GM18873 (cell line): ENCODE data around the gene ARMC10.
"Not testable (repeated sequence)": the region's sequence is repeated elsewhere in the genome, so short reads cannot be mapped to it uniquely, and the experiment has no call there.

Experiments
- ATAC-seq: cut with Tn5 transposase; IDR thresholded peaks from one replicate; pipeline ENCODE4 v1.9.1; 2021; ENCODE audit warnings: mild to moderate bottlenecking, moderate library complexity, moderate number of reproducible peaks; ENCODE audit not compliant: unreplicated experiment, low FRiP score

Gene ARMC10

DNA sequence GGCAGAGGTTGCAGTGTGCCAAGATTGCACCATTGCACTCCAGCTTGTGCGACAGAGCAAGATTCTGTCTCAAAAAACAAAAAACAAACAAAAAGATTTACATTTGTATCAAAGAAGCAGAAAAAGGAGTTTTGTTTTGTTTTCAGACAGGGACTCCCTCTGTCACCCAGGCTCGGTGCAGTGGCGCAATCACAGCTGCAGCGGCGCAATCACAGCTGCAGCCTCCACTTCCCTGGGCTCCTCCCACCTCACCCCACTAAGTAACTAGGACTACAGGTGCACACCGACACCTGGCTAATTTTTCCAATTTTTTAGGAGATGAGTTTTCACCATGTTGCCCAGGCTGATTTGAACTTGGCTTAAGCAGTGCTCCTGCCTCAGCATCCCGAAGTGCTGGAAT, 1.8 kb downstream of the ARMC10 start:
- no peak for ATAC-seq

- ATAC-seq = no peak
These were observed 2.4 kb downstream of the ARMC10 start for GRCh38 chr7:103077318-103077717.

DNA sequence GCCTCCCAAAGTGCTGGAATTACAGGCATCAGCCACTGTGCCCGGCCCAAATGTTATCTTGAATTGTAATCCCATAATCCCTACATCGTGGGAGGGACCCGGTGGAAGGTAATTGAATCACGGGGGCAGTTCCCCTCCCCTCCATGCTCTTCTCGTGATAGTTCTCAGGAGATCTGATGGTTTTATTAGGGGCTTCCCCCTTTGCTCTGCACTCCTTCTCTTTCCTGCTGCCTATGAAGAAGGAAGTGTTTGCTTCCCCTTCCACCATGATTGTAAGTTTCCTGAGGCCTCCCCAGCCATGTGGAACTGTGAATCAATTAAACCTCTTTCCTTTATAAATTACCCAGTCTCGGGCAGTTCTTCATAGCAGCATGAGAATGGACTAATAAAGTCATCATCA, 3.3 kb downstream of the ARMC10 start:
- not testable (repeated sequence) for ATAC-seq

DNA sequence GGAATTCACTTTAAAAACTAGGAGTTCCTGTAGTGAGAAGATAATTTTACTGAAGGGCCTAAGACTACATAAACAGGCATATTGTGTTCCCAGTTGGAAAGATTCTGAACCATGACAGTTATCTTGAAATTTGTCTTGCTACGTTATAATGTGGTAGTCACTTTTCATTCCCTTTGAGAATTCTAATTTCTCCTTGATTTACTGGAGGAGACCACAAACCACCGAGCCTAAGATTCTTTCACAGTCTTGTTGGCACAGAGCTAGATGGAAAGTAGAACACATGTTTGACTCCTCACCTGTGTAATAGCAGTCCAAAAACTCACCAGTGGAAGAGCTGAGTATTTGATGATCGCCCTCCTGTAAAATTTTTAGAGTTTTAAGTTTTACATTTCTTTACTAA, 4.9 kb downstream of the ARMC10 start:
- ATAC-seq = no peak

GRCh38 chr7:103080923-103081322, 6.0 kb downstream of the ARMC10 start:
- no peak for ATAC-seq

- ATAC-seq = no peak
These were observed 7.6 kb downstream of the ARMC10 start for GRCh38 chr7:103082497-103082896.

DNA sequence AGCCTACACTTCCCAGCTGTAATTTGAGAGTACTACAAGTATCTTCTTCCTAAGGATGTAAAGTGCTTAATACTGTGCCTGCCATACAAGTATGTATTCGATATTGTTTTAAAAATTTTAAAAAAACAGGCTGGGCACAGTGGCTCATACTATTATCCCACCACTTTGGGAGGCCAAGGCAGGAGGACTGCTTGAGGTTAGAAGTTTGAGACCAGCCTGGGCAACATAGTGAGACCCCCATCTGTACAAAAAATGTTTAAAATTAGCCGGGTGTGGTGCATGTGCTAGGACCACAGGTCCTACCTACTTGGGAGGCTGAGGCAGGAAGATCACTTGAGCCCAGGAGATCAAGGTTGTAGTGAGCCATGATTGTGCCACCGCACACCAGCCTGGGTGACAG, 8.3 kb downstream of the ARMC10 start:
- ATAC-seq = no peak

DNA sequence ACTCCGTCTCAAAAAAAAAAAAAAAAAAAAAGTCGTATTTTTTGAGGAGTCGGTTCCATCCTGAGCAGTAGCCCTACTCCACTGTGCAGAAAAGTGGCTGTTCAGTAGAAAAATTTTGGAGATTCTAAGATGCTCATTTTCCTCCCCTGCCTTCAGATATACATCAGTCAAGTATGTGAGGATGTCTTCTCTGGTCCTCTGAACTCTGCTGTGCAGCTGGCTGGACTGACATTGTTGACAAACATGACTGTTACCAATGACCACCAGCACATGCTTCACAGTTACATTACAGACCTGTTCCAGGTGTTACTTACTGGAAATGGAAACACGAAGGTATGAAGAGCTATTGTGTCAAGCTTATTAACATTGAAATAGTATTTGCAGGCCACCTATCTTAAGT, 17.4 kb downstream of the ARMC10 start:
- ATAC-seq = not testable (repeated sequence)

GRCh38 chr7:103093429-103093828, 18.5 kb downstream of the ARMC10 start:
- ATAC-seq = no peak

- no peak for ATAC-seq
These were observed 19.2 kb downstream of the ARMC10 start for GRCh38 chr7:103094102-103094501.

- not testable (repeated sequence) for ATAC-seq
These were observed 20.6 kb downstream of the ARMC10 start for GRCh38 chr7:103095558-103095957.

- no peak for ATAC-seq
These were observed 22.1 kb downstream of the ARMC10 start for GRCh38 chr7:103097041-103097440.

DNA sequence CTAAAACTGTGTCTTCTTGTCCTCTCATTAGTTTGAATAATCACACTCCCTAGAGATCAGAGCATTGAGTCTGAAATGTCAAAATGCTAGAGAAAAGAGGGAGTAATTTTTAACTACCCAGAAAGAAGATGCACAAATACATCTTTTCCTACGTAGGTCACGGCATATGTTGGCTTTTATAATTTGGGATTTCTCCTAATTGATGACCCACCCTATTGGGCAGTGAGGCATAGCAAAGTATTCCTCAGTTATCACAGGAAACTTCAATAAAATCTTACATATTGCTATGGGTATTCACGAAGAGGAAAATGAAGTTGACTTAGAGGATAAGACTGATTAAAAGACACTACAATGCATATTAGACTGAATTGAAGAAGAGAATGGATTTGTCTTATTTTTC, 25.4 kb downstream of the ARMC10 start:
- no peak for ATAC-seq

GRCh38 chr7:103101543-103101942, 26.6 kb downstream of the ARMC10 start:
- no peak for ATAC-seq

- ATAC-seq = no peak
These were observed 31.2 kb downstream of the ARMC10 start for GRCh38 chr7:103106005-103106702.

GRCh38 chr7:103106703-103107070, 31.7 kb downstream of the ARMC10 start:
- not testable (repeated sequence) for ATAC-seq

GRCh38 chr7:103113164-103113563, 38.2 kb downstream of the ARMC10 start:
- no peak for ATAC-seq

DNA sequence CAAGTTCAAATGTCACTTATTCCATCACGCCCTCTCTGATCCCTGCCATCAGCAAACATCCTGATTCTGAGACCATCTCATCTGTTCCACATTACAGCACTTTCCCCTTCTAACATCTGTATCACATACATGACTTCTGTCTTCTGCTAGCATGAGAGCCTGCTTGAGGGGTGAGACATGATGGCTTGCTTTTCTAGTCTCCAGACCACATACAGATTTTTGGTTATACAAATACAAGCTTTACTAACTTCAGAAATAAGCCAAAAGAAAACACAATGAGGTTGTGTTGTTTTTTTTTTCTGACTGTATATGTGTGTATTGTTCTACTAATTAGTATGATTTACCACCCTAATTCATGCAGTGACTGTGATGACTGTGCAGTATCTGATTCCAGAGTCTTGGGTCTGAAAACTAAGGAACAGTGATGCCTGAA, 39.7 kb downstream of the ARMC10 start:
- ATAC-seq = no peak

- no peak for ATAC-seq
These were observed 40.8 kb downstream of the ARMC10 start for GRCh38 chr7:103115771-103116170.

DNA sequence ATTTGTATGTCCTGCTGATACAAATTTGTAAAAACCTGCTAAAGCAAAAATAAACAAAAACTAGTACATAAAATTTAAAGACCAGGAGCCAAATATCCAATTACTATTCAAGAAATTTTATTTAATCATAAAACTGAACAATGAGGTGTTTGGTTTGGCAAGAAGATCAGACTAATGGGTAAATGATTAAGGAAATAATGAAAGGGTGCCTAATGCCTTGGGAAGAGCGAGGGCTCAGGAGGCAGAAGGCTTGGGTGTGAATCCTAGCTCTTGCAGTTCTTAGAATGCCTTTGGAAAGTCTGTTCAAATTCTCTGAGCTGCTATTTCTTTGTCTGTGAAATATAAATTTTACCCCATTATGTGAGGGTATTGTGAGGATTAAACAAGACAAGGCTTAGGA, 41.6 kb downstream of the ARMC10 start:
- no peak for ATAC-seq

- ATAC-seq = no peak
These were observed 42.1 kb downstream of the ARMC10 start for GRCh38 chr7:103116991-103117390.

- ATAC-seq = no peak
These were observed 42.5 kb downstream of the ARMC10 start for GRCh38 chr7:103117465-103117864.

DNA sequence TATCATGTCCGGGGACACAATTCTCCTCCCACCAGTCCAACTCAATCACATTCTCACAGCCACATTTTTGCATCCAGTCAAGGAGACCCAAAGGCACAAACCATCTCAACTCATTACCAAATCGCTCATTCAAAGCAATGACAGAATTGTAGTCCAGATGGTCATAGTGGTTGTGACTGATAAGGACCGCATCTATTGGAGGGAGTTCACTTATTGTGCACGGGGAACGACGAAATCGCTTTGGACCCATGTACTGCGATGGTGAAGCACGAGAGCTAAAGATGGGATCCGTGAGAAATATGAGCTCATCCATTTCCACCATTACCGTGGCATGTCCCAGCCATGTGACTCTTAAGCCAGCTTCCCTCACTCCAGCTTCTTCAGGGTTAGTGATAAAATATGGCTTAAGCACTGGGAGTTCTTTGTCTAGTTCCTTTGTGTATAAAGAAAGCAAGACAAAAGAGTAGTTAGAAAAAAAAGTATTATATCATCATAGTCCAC, 44.9 kb downstream of the ARMC10 start:
- ATAC-seq = no peak
